ENCODE measurements around the gene CORO2B.

CORO2B gene

GRCh38 chr15:68627995-68628394, 49.2 kb downstream of the CORO2B start:
- no peak for DNase-seq (ENCODE audit: low read depth)

- DNase-seq (ENCODE audit: low read depth), result no peak
Observed at GRCh38 chr15:68629519-68630210, 50.9 kb downstream of the CORO2B start.

DNA sequence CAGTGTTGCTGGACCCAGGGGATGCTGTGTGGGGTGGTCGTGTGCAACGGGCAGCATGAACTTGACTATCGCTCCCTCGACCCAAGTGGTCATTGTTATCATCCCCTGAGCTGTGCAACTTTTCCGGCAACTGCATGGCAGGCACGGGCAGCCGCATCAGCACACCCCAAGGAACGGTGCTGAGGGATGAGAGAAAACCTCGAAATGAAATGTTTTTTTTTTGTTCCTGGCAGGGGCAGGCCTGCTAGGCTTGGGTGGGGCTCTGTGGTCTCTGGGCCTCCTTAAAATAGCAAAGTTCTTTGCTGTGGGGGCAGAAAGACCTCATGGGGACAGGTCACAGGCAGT, 51.4 kb downstream of the CORO2B start:
- DNase-seq (ENCODE audit: low read depth), result no peak

DNA sequence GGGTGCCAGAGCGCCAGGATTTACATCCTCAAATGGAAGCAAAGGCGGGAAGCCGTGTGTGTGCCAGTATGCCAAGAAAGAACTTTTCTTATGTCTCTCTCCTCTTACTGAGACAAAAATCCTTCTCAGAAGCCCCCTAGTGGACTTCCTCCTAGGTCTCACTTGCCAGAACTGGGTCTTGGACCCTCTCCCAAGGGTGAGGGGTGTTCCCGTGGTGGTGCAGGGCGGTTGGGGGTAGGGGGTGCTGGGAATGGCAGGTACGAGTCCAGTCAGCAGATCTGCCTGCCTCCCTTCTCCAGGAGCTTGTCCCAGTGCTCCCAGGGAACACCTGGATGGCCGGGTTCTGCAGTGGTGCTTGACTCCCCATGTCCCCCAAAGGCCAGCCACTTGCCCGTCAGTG, 52.0 kb downstream of the CORO2B start:
- DNase-seq (ENCODE audit: low read depth), result no peak

- no peak for DNase-seq (ENCODE audit: low read depth)
Observed at GRCh38 chr15:68631601-68632051, 52.8 kb downstream of the CORO2B start.

DNA sequence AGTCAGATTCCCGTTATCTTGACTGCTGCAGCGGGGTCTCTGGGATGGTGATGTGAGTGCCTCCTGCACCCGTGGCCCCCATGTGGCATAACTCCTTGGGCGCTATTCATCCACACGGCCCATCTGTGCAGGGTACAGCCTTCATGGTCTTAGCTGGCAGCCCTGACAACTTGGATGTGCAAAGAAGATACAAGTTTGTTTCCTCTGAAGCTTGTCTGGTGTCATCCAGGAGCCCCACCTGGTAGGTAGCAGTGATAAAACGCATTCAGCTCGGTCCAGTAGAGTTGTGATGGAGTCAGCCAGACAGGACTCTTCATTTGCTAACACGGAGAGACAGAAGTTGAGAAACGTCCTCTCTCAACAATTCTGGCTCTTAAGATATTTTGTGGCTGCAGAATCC, 53.3 kb downstream of the CORO2B start:
- DNase-seq (ENCODE audit: low read depth), result no peak

GRCh38 chr15:68633231-68634121, 54.7 kb downstream of the CORO2B start:
- DNase-seq (ENCODE audit: low read depth), result no peak

GRCh38 chr15:68634122-68634482, 55.3 kb downstream of the CORO2B start:
- DNase-seq (ENCODE audit: low read depth), result no peak

DNA sequence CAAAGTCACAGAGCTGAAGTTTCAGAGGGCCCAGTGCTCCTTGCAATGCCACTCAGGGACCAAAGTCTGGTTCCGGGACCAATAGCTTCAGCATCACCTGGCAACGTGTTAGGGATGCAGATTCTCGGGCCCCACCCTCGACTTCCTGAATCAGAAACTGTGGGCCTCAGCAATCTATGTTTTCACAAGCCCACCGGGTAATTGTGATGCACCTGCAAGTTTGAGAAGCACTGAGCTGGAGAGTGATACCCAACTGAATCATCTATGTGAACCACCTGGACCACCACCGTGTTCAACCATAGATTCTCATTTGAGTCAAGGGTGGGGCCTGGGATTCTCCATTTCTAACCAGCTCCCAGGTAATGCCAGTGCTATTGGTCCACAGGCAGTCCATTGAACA, 55.7 kb downstream of the CORO2B start:
- no peak for DNase-seq (ENCODE audit: low read depth)

DNA sequence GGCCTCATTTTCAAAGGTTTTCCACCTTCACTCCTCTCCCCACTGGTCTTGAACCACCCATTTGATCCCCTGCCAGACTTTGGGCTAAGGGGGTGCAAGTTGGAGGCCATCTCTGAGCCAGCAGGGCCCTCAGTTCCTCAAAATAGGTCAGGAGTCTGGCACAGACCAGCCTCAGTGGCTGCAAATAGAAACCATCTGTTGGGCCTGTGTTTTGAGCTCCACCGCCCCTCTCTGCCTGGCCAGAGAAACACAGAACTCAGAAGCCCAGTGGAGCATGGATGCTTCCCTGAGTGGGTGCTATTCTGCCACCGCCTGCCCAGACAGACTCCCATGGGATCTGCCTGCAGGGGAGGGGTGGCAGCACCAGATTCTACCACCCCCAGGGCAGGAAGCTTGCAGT, 56.3 kb downstream of the CORO2B start:
- no peak for DNase-seq (ENCODE audit: low read depth)

- DNase-seq (ENCODE audit: low read depth), result no peak
Observed at GRCh38 chr15:68636256-68636655, 57.5 kb downstream of the CORO2B start.

- no peak for DNase-seq (ENCODE audit: low read depth)
Observed at GRCh38 chr15:68637767-68638404, 59.1 kb downstream of the CORO2B start.

DNA sequence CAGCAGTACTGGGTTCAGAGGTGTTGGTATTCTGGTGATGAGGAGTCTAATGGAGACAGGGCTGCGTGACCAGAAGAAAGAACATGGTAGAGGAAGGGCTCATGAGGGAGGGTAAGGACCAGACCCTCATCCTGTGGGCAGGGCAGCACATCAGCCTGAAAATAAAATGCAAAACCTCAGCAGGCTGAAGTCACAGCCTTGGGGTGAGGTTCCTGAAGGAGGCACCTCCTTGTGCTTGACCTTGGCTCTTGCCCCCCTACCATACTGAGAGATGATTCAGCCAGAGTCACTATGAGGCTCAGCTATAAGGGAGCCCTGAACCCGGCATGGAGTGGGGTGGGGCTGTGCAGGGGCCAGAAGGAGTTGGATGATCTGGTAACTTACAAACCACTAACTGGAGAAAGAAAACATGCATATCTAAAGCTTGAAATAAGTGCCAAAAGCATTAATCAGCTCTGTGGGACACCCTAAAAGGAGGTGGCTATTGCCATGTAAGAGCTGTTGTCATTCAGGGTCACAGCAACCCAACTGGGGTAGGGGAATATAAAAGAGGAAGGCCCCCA, 60.2 kb downstream of the CORO2B start:
- no peak for DNase-seq (ENCODE audit: low read depth)

DNA sequence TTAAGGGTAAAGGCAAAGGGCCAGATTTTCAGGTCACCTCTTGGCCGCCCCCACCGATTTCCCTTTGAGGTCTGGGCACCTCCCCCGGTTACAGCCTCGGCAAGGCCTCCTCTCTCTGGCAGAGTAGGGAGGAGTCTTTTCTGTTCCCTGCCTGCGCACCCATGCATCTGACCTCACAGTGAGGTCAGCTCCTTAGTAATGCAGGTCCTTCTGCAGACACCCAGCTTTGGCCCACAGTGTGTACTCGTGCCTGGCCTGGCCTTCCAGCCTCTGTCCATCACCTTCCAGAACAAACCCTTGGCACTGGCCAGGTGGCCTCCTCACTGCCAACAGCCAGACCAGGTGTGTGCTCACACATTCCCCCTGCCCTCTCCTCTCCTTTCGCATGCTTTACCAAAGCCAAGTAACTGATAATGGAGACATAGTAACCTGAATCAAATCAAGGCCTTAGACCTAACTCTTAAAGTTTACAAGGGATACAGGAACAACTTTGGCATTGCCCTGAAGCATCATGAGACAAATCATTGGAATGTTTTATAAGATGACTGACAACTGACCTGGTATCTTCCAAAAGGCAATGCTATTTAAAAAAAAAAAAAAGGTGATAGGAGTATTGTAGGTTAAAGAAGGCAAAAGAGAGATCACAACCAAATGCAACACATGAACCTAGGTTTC, 61.3 kb downstream of the CORO2B start:
- DNase-seq (ENCODE audit: low read depth), result no peak

DNA sequence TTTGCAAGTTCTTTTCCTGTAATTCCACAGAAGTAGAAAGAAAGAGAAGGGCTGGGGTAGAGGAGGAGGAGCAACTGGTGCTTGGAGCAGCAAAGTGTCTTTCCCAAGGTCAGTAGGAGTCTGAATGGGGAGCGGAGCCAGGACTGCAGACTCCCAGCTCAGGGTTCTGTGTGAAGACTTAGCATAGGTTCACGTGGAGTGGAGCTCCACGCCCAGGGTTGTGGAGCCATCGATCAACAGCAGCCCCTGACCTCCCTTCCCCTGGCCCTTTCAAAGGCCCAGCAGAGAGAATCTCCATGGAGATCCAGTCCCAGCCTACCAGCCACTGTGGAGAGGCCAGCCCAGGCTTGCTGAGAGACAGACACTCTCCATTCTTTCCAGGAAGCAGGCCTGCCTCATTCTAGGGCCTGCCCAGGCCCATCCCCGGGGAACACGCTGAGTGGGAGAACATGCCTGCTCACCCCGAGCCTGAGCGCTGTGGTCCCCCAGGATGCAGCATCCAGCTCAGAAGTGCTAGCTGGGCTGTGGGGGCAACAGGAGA, 62.1 kb downstream of the CORO2B start:
- no peak for DNase-seq (ENCODE audit: low read depth)

DNA sequence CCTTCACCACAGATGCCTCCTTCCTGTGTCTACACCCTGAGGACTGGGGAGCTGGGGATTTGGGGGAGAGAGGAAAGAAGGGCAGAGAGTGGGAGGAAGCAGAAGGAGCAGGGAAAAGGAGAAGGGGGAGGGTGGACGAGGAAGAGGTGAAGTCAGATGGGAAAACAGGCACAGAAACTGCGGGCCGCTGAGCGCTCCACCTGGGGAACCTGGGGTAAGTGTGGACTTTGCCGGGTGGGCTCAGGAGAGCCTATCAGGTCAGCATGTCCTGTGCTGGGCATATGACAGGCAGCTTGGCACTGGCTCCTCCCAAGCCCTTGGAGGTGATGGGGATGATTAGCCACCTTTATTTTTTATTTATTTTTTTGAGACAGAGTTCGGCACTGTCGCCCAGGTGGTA, 62.6 kb downstream of the CORO2B start:
- no peak for DNase-seq (ENCODE audit: low read depth)

GRCh38 chr15:68642491-68642845, 63.7 kb downstream of the CORO2B start:
- no peak for DNase-seq (ENCODE audit: low read depth)

DNA sequence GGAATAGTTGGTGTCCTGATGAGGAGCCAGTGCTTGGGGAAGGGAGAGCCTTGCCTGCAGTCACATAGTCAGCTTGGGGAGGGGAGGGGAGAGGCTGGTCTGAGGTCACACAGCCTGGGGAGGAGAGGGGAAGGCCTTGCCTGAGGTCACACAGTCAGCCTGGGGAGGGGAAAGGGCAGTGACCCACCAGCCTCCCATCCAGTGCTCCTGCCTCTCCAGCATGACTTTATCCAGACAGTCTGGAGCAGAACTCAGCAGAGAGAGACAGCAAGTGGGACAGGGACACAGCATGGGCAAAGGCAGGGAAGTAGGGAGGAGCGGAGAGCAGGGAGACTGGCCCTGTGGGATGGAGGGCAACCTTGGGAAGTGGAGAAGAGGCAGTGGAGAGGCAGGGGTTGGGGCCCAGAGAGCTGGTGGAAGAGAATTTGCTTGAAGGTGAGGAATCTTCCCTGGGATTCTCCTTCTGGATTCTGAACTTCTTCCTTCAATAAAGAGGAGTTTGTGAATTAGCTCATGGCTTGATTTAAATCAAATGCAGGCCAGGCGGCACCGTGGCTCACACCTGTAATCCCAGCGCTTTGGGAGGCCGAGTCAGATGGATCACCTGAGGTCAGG, 64.5 kb downstream of the CORO2B start:
- DNase-seq (ENCODE audit: low read depth), result no peak

GRCh38 chr15:68644083-68644904, 65.5 kb downstream of the CORO2B start:
- DNase-seq (ENCODE audit: low read depth), result no peak

- DNase-seq (ENCODE audit: low read depth), result no peak
Observed at GRCh38 chr15:68644996-68645395, 66.2 kb downstream of the CORO2B start.

DNA sequence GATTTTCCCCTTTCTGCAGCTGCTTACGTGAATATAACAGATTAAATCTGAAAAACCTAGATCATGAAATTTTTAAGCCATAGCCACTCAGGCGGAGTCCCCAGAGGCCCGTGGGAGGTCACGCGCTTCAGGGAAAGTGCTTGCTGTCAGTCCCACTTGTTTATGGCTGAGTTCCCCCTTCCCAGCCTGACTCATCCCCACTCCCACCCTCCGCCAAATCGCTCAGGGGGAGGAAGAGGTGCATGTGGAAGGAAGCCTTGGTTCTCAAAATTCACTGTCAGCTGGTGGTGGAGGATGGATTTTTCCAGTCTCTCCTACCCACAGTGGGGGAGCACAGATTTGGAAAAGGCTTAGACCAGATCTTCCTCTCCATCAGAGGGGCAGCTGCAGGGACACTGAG, 67.4 kb downstream of the CORO2B start:
- DNase-seq (ENCODE audit: low read depth), result no peak

Measured in CMK (cell line).